Ecto neural progenitor cell (in vitro differentiated cells): ENCODE results near the gene PLA2G4B.
A peak's percentile ranks its signal among the peaks of the same experiment; 100 is the strongest.

Experiments used
- DNase-seq: peaks from one replicate; pipeline ENCODE4 v3.0.0-alpha.2; 2018; ENCODE audit warnings: low spot score

Gene PLA2G4B

GRCh38 chr15:41849204-41849603, 10.6 kb downstream of the PLA2G4B start:
- DNase-seq, result no peak

- no peak for DNase-seq
Observed at GRCh38 chr15:41849861-41850260, 11.2 kb downstream of the PLA2G4B start.

DNA sequence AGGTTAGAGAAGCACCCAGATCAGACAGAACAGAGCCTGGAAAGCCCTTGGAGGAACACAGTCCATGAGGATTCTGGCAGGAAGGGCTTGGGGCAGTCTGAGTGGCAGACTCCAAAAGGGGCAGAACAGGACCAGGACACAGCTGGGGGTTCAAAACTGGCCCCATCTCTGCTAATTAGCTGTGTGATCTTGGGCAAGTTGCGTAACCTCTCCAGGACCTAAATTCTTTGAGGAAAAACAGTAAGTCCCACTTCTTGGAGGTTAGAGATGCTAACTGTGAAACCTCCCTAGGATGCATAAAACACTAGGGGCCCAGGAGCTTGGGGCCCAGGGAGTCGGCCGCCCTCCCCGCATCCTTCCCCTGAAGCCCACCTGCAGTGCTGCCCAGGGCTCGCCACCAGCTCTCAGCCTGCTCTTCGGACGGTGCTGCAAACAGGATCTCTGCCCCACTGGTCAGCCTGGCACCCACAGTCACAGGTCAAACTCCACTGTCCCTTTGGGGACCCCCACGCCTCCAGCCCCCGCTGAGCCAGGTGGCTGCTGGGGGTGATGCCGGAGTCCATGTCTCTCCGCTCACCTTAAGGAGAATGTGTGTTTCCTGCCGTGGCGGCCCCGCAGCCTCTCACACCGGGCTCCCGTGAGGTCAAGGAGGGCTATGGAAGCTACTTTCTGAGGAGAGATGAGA, 12.0 kb downstream of the PLA2G4B start:
- DNase-seq, result no peak

- DNase-seq, result no peak
Observed at GRCh38 chr15:41851167-41851523, 12.5 kb downstream of the PLA2G4B start.

GRCh38 chr15:41851755-41852370, 13.2 kb downstream of the PLA2G4B start:
- DNase-seq, result no peak

GRCh38 chr15:41852736-41853590, 14.3 kb downstream of the PLA2G4B start:
- DNase-seq, result no peak

- no peak for DNase-seq
Observed at GRCh38 chr15:41853831-41854230, 15.2 kb downstream of the PLA2G4B start.

- DNase-seq, result no peak
Observed at GRCh38 chr15:41854443-41854842, 15.8 kb downstream of the PLA2G4B start.

GRCh38 chr15:41855261-41855961, 16.8 kb downstream of the PLA2G4B start:
- no peak for DNase-seq

DNA sequence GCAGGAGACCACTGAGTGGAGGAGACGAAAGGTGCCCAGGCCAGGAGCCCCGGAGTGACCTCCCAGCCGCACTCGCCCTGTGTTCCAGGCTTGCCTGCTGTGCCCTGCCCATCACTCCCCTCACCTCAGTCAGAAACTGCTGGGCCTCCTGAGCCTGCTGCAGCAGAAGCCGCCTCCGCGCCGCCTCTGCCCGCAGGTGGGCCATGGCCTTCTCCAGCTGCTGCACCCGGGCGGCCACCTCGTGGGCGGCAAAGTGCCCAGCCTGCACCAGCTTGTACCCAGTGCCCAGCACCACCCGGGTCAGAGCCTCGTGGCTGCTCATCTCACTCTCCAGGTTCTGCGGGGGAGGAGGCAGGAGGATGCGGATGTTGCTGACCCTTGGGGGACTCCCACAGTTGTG, 17.6 kb downstream of the PLA2G4B start:
- DNase-seq, result no peak

- no peak for DNase-seq
Observed at GRCh38 chr15:41856716-41857115, 18.1 kb downstream of the PLA2G4B start.

- DNase-seq, result no peak
Observed at GRCh38 chr15:41857316-41857715, 18.7 kb downstream of the PLA2G4B start.

- no peak for DNase-seq
Observed at GRCh38 chr15:41858756-41859155, 20.1 kb downstream of the PLA2G4B start.

DNA sequence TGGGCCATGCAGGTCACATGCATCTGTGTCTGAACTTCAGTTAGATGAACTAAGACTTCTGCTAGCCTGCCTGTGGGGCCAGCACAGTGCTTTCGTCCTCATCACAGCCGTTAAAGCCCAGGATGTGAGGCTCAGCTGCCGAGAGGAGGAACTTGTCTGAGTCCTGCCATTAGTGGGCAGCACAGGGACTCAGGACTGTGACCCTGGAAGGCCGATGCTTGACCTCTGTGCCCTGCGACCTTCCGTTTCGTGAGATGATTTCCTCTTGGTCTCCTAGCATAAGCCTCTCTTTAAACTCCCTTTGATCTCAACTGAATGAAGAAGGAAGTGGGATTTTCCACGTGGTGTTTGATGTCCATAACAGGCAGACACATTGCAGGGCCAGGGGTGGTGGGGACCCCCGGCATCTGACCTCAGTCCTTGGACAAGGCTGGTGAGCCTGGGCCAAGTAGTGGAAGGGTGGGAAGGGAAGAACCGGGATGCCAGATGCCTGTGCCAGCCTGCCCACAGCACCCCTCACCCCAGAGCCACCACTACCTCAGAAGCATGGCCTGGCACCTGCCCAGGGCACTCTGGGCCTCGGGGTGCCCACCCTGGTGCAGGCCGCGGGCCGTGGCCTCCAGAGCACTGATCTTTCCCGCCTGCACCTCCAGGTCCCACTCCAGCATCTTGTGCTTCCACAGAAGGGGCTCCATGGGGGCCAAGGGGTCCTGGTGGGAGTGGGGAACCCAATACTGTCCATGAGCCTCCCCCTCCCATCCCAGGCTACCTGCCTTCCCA, 21.6 kb downstream of the PLA2G4B start:
- DNase-seq, result peak; percentile 62

GRCh38 chr15:41861736-41862356, 23.2 kb downstream of the PLA2G4B start:
- DNase-seq, result no peak

- DNase-seq, result no peak
Observed at GRCh38 chr15:41862515-41863116, 24.0 kb downstream of the PLA2G4B start.

DNA sequence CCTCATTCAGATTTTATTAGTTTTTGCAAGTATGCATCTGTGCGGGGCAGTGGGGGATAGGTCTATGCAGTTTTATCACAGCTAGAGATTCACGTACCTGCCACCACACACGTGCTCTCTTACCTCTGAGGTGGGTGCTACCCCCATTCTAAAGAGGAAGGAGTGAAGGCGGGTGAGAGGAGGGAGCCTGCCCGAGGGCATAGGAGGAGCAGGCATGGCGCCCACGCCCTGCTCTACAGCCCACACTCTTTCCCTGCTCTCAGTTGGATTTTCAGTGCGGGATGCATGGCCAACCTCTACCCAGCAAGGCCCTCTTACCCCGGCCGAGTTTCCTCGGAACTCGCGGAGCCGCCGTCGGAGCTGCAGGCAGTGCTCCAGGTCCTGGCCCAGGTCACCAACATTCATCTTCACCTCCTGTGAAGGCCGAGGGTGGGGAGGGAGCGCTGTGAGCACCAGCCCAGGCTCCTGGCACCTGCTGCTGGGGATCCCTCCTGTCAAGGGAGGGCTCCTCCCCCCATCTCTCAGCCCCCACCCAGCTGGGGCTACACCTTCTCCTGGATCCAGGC, 26.9 kb downstream of the PLA2G4B start:
- DNase-seq, result no peak

DNA sequence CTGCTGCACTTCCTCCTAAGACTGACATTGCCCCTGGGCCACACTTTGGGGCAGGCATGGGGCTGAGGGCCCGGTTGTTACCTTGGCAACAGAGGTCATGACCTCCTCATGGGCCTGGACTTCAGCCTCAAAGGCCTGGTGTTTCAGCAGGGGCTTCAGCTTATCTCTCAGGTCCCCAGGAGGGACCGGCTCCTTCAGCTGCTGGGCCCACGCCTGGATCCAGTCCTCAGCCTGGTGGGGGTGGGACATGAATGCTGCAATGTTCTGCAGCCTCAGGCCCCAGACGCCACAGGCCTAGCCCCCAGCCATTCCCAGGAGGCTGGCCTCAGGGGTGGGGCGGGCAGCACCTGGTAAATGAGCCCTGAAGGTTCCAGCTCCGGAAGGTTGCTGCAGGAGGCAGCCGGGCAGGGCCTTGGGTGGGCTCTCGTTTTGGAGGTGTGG, 27.6 kb downstream of the PLA2G4B start:
- peak; percentile 82 for DNase-seq

GRCh38 chr15:41866872-41867579, 28.4 kb downstream of the PLA2G4B start:
- no peak for DNase-seq

- DNase-seq, result no peak
Observed at GRCh38 chr15:41868321-41868720, 29.7 kb downstream of the PLA2G4B start.
